ENCODE measurements around the gene SLC8B1. TPM values are rescaled to one million over a fixed set of nuclear protein-coding genes. Genes with fewer than 3 reads are reported as not detected.
A peak's percentile ranks its signal among the peaks of the same experiment; 100 is the strongest.

SLC8B1 gene
- total RNA-seq, 1 donor from 2014 or later = 3.0 TPM

GRCh38 chr12:113292547-113292946 lies 42.4 kb downstream of the SLC8B1 start:
- Histone ChIP-seq H3K27me3 (no peaks in the 10 kb centered on the region), H3F3A (ENCODE audit: low read depth) (no peaks in the 10 kb centered on the region), H4K20me1 (ENCODE audit: low read depth) (no peaks in the 10 kb centered on the region), H3K36me3 (no peaks in the 10 kb centered on the region), H3K9ac (no peak overlapping the region), H3K4me2 (no peak overlapping the region), H3K9me3 (ENCODE audit: low read depth) (no peaks in the 10 kb centered on the region), H3K27ac (no peak overlapping the region), H3K4me3 (no peak overlapping the region), H3K4me1 (no peaks in the 10 kb centered on the region), H2AFZ (replicated peaks) (no peak overlapping the region), H3K79me2 (ENCODE audit: low read depth) (no peaks in the 10 kb centered on the region)
- no peak for DNase-seq (ENCODE audit: low spot score)
- Mint-ChIP-seq H3K27ac (peak overlapping the region; percentile 74), H3K9me3 (no peaks in the 10 kb centered on the region), H3K27me3 (ENCODE audit: insufficient read depth, low read depth) (peaks cover 4% of the 10 kb centered on the region), H3K4me1 (no peaks in the 10 kb centered on the region), H3K4me3 (no peak overlapping the region), H3K36me3 (no peaks in the 10 kb centered on the region)
- TF ChIP-seq EZH2phosphoT487 (IDR thresholded peaks at IDR 0.05) = no peak
- no peak for TF ChIP-seq CTCF (IDR thresholded peaks at IDR 0.05)
- no peak for TF ChIP-seq EZH2 (IDR thresholded peaks at IDR 0.05)

GRCh38 chr12:113292091-113292490 lies 42.8 kb downstream of the SLC8B1 start:
- H3K27me3 ChIP-seq = no peaks in the 10 kb centered on the region
- TF ChIP-seq CTCF (IDR thresholded peaks at IDR 0.05) = no peak
- TF ChIP-seq EZH2 (IDR thresholded peaks at IDR 0.05) = no peak
- H3K36me3 ChIP-seq = no peaks in the 10 kb centered on the region
- H3K4me3 ChIP-seq = no peak overlapping the region
- H4K20me1 ChIP-seq (ENCODE audit: low read depth) = no peaks in the 10 kb centered on the region
- H3K27ac ChIP-seq = no peak overlapping the region
- Mint-ChIP-seq H3K27me3 (ENCODE audit: insufficient read depth, low read depth) (peaks cover 4% of the 10 kb centered on the region), H3K27ac (peak overlapping the region; percentile 74), H3K4me1 (no peaks in the 10 kb centered on the region), H3K9me3 (no peaks in the 10 kb centered on the region), H3K4me3 (no peak overlapping the region), H3K36me3 (no peaks in the 10 kb centered on the region)
- H3K9me3 ChIP-seq (ENCODE audit: low read depth) = no peaks in the 10 kb centered on the region
- H3K9ac ChIP-seq = no peak overlapping the region
- no peaks in the 10 kb centered on the region for H3K79me2 ChIP-seq (ENCODE audit: low read depth)
- no peak for DNase-seq (ENCODE audit: low spot score)
- H3K4me2 ChIP-seq = no peak overlapping the region
- H3F3A ChIP-seq (ENCODE audit: low read depth) = no peaks in the 10 kb centered on the region
- no peak overlapping the region for H2AFZ ChIP-seq (replicated peaks)
- H3K4me1 ChIP-seq = no peaks in the 10 kb centered on the region

- H2AFZ ChIP-seq (replicated peaks) = no peak overlapping the region
- TF ChIP-seq CTCF (IDR thresholded peaks at IDR 0.05) (no peak), EZH2 (IDR thresholded peaks at IDR 0.05) (no peak), EZH2phosphoT487 (IDR thresholded peaks at IDR 0.05) (no peak)
- H3K36me3 ChIP-seq = no peaks in the 10 kb centered on the region
- H3K27ac ChIP-seq = no peak overlapping the region
- no peaks in the 10 kb centered on the region for H3K79me2 ChIP-seq (ENCODE audit: low read depth)
- no peaks in the 10 kb centered on the region for H3K27me3 ChIP-seq
- no peaks in the 10 kb centered on the region for H3K36me3 Mint-ChIP-seq
- H4K20me1 ChIP-seq (ENCODE audit: low read depth) = no peaks in the 10 kb centered on the region
- no peak overlapping the region for H3K9ac ChIP-seq
- no peaks in the 10 kb centered on the region for H3K9me3 Mint-ChIP-seq
- no peak overlapping the region for H3K27ac Mint-ChIP-seq
- no peak overlapping the region for H3K4me3 ChIP-seq
- peaks cover 4% of the 10 kb centered on the region for H3K27me3 Mint-ChIP-seq (ENCODE audit: insufficient read depth, low read depth)
- no peaks in the 10 kb centered on the region for H3K4me1 ChIP-seq
- no peaks in the 10 kb centered on the region for H3K9me3 ChIP-seq (ENCODE audit: low read depth)
- H3K4me2 ChIP-seq = no peak overlapping the region
- H3K4me1 Mint-ChIP-seq = no peaks in the 10 kb centered on the region
- H3K4me3 Mint-ChIP-seq = no peak overlapping the region
- no peaks in the 10 kb centered on the region for H3F3A ChIP-seq (ENCODE audit: low read depth)
- no peak for DNase-seq (ENCODE audit: low spot score)
Observed at GRCh38 chr12:113291586-113291985, 43.3 kb downstream of the SLC8B1 start.
